Neural cell (in vitro differentiated cells): Measurements from ENCODE around the gene ADAD2. TPM values are rescaled to one million over a fixed set of nuclear protein-coding genes. Genes with fewer than 3 reads are reported as not detected.

Source experiments
- H2AFZ ChIP-seq: fragments of 200-600, 300-800 bp; sonication (generic), shearing (Covaris generic); 2 replicates; pipeline ENCODE4 v1.6.0; 2014; ENCODE audit warnings: low read depth, mild to moderate bottlenecking, antibody characterized with exemption, low read length, moderate library complexity
- H3F3A ChIP-seq: fragments of 200-600 bp; shearing (Covaris generic); 2 replicates; pipeline ENCODE4 v1.6.1; 2016; ENCODE audit warnings: mild to moderate bottlenecking, moderate library complexity, mixed read lengths, antibody characterized with exemption, low read length; ENCODE audit not compliant: insufficient read depth, poor library complexity, severe bottlenecking
- H3K27ac ChIP-seq: fragments of 200-600, 300-800 bp; sonication (generic), shearing (Covaris generic); 2 replicates; pipeline ENCODE4 v1.5.1; 2014; ENCODE audit warnings: mild to moderate bottlenecking, low read length, moderate library complexity
- H3K27me3 ChIP-seq: fragments of 300-800, 200-600 bp; sonication (generic), shearing (Covaris generic); 2 replicates; pipeline ENCODE4 v1.6.0; 2014; ENCODE audit warnings: mild to moderate bottlenecking, low read depth, low read length, moderate library complexity; ENCODE audit not compliant: insufficient read depth
- H3K36me3 ChIP-seq: fragments of 300-800, 200-600 bp; sonication (generic), shearing (Covaris generic); 2 replicates; pipeline ENCODE4 v1.5.1; 2014; ENCODE audit warnings: mild to moderate bottlenecking, antibody characterized with exemption, low read length, moderate library complexity; ENCODE audit not compliant: insufficient read depth
- H3K4me2 ChIP-seq: fragments of 300-800, 200-600 bp; sonication (generic), shearing (Covaris generic); 2 replicates; pipeline ENCODE4 v1.6.0; 2014; ENCODE audit warnings: mild to moderate bottlenecking, low read length
- H3K4me3 ChIP-seq: fragments of 300-800, 200-600 bp; sonication (generic), shearing (Covaris generic); 2 replicates; pipeline ENCODE4 v1.5.1; 2014; ENCODE audit warnings: mild to moderate bottlenecking, low read length, moderate library complexity
- H3K79me2 ChIP-seq: fragments of 200-600 bp; shearing (Covaris generic); replicated peaks from 2 replicates; pipeline ENCODE4 v1.6.0; 2014; ENCODE audit warnings: mild to moderate bottlenecking, low read length, moderate library complexity; ENCODE audit not compliant: insufficient read depth
- H3K9ac ChIP-seq: fragments of 300-800, 200-600 bp; sonication (generic), shearing (Covaris generic); 2 replicates; pipeline ENCODE4 v1.6.1; 2016; ENCODE audit warnings: mild to moderate bottlenecking, low read length, mixed read lengths
- H3K9me2 ChIP-seq: fragments of 200-600 bp; shearing (Covaris generic); 2 replicates; pipeline ENCODE4 v1.6.1; 2016; ENCODE audit warnings: mild to moderate bottlenecking, low read length, mixed read lengths; ENCODE audit not compliant: insufficient read depth
- H3K9me3 ChIP-seq: fragments of 200-600, 300-800 bp; sonication (generic), shearing (Covaris generic); 2 replicates; pipeline ENCODE4 v1.6.1; 2016; ENCODE audit warnings: mild to moderate bottlenecking, mixed run types, low read length, moderate library complexity, mixed read lengths
- H4K20me1 ChIP-seq: fragments of 200-600 bp; shearing (Covaris generic); 2 replicates; pipeline ENCODE4 v1.6.1; 2016; ENCODE audit warnings: mild to moderate bottlenecking, mixed run types; ENCODE audit not compliant: insufficient read depth
- EP300 ChIP-seq: fragments of 450-650 bp; conservative IDR thresholded peaks from 2 replicates; pipeline ENCODE4 v1.6.1; 2014; ENCODE audit warnings: antibody characterized with exemption, mild to moderate bottlenecking, moderate library complexity; ENCODE audit not compliant: poor library complexity, severe bottlenecking
- EZH2 ChIP-seq: fragments of 200-600, 300-800 bp; shearing (Covaris generic), sonication (generic); IDR thresholded peaks from 2 replicates; pipeline ENCODE4 v1.6.1; 2014; ENCODE audit warnings: antibody characterized with exemption, low read length, borderline replicate concordance, mild to moderate bottlenecking; ENCODE audit not compliant: insufficient read depth, poor library complexity, severe bottlenecking
- MXI1 ChIP-seq: fragments of 450-650 bp; conservative IDR thresholded peaks from 2 replicates; pipeline ENCODE4 v1.6.1; 2014; ENCODE audit warnings: antibody characterized with exemption, mild to moderate bottlenecking; ENCODE audit not compliant: poor library complexity, severe bottlenecking
- POLR2AphosphoS5 ChIP-seq: IDR thresholded peaks from 2 replicates; pipeline ENCODE4 v1.6.1; 2012
- RAD21 ChIP-seq: fragments of 450-650 bp; conservative IDR thresholded peaks from 2 replicates; pipeline ENCODE4 v1.6.1; 2014; ENCODE audit warnings: antibody characterized with exemption, mild to moderate bottlenecking, moderate library complexity
- SMC3 ChIP-seq: fragments of 450-650 bp; conservative IDR thresholded peaks from 2 replicates; pipeline ENCODE4 v1.6.1; 2014; ENCODE audit warnings: antibody characterized with exemption, mild to moderate bottlenecking, moderate library complexity; ENCODE audit not compliant: poor library complexity
- TAF1 ChIP-seq: IDR thresholded peaks from 2 replicates; pipeline ENCODE4 v1.6.1; 2012; ENCODE audit warnings: low read depth
- polyA plus RNA-seq: library from polyadenylated mRNA; depleted of rRNA; stranded (reverse); fragments of >200 nt; gene quantifications from 2 replicates; pipeline ENCODE4 v1.2.3, GENCODE V29; 2014
- TF ChIP-seq, protein P1 (sequence below): fragments of 450-650 bp; IDR thresholded peaks from 2 replicates; pipeline ENCODE4 v1.5.1; 2014; ENCODE audit warnings: antibody characterized with exemption, mild to moderate bottlenecking, moderate library complexity; ENCODE audit not compliant: poor library complexity, severe bottlenecking
- TF ChIP-seq, protein P2 (sequence below): IDR thresholded peaks from 2 replicates; pipeline ENCODE4 v1.6.1; 2012; ENCODE audit warnings: borderline replicate concordance

The ADAD2 gene
- polyA plus RNA-seq, 1 donor from 2014 or later = not detected

DNA sequence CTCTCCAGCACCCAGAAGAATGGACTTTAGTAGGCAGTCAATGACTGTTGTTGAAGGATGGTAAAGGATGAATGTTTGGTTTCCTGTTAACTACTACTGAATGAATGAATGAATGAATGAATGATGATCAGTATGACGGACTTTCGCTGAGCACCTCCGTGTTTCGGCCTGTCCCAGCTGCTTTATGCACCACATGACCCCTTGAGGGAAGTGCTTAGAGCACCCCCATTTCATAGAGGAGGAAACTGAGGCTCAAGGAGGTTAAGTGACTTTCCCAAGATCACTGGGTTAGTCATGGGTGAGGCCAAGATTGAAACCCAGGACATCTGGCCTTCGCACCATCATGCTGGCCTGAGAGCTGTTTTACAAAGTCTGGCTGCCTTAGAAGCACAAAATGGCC, 42.0 kb downstream of the ADAD2 start:
- Histone ChIP-seq H4K20me1 (no peaks in the 10 kb centered on the region), H3K4me2 (no peak overlapping the region), H3K27me3 (no peaks in the 10 kb centered on the region), H3K27ac (no peak overlapping the region), H3K36me3 (no peaks in the 10 kb centered on the region), H3F3A (no peaks in the 10 kb centered on the region), H3K4me3 (no peak overlapping the region), H3K79me2 (no peaks in the 10 kb centered on the region), H3K9me2 (no peaks in the 10 kb centered on the region), H3K9ac (no peak overlapping the region), H2AFZ (no peak overlapping the region), H3K9me3 (no peaks in the 10 kb centered on the region)
- TF ChIP-seq SMC3 = no peak
- TF ChIP-seq, protein P1, sequence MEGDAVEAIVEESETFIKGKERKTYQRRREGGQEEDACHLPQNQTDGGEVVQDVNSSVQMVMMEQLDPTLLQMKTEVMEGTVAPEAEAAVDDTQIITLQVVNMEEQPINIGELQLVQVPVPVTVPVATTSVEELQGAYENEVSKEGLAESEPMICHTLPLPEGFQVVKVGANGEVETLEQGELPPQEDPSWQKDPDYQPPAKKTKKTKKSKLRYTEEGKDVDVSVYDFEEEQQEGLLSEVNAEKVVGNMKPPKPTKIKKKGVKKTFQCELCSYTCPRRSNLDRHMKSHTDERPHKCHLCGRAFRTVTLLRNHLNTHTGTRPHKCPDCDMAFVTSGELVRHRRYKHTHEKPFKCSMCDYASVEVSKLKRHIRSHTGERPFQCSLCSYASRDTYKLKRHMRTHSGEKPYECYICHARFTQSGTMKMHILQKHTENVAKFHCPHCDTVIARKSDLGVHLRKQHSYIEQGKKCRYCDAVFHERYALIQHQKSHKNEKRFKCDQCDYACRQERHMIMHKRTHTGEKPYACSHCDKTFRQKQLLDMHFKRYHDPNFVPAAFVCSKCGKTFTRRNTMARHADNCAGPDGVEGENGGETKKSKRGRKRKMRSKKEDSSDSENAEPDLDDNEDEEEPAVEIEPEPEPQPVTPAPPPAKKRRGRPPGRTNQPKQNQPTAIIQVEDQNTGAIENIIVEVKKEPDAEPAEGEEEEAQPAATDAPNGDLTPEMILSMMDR = no peak
- TF ChIP-seq RAD21 = no peak
- no peak for TF ChIP-seq EP300
- TF ChIP-seq, protein P2, sequence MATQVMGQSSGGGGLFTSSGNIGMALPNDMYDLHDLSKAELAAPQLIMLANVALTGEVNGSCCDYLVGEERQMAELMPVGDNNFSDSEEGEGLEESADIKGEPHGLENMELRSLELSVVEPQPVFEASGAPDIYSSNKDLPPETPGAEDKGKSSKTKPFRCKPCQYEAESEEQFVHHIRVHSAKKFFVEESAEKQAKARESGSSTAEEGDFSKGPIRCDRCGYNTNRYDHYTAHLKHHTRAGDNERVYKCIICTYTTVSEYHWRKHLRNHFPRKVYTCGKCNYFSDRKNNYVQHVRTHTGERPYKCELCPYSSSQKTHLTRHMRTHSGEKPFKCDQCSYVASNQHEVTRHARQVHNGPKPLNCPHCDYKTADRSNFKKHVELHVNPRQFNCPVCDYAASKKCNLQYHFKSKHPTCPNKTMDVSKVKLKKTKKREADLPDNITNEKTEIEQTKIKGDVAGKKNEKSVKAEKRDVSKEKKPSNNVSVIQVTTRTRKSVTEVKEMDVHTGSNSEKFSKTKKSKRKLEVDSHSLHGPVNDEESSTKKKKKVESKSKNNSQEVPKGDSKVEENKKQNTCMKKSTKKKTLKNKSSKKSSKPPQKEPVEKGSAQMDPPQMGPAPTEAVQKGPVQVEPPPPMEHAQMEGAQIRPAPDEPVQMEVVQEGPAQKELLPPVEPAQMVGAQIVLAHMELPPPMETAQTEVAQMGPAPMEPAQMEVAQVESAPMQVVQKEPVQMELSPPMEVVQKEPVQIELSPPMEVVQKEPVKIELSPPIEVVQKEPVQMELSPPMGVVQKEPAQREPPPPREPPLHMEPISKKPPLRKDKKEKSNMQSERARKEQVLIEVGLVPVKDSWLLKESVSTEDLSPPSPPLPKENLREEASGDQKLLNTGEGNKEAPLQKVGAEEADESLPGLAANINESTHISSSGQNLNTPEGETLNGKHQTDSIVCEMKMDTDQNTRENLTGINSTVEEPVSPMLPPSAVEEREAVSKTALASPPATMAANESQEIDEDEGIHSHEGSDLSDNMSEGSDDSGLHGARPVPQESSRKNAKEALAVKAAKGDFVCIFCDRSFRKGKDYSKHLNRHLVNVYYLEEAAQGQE = no peak
- no peak for TF ChIP-seq TAF1
- TF ChIP-seq POLR2AphosphoS5 = no peak
- TF ChIP-seq MXI1 = no peak
- no peak for TF ChIP-seq EZH2

DNA sequence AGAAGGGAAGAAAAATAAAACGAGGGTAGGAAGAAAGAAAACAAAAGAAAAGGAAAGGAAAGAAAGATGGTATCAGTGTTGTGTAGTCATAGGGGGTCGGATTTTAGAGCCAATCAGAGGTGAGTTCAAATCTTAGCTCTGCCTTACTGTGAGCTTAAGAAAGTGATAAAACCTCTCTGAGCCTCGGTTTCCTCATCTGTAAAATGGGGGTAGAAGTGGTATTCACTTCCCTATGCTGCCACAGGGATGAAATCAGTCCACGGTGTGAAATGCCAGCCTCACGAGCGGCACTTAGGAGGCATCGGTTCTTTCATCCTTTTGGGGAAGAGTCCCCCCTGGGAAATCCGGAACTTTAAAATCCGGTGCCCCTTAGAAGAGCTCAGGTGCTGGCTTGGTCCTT, 42.8 kb downstream of the ADAD2 start:
- no peaks in the 10 kb centered on the region for H3F3A ChIP-seq
- no peak overlapping the region for H3K4me2 ChIP-seq
- no peaks in the 10 kb centered on the region for H3K9me3 ChIP-seq
- TF ChIP-seq TAF1 (no peak), RAD21 (no peak), MXI1 (no peak), EZH2 (no peak), SMC3 (no peak)
- TF ChIP-seq, protein P2 = no peak
- TF ChIP-seq, protein P1 = no peak
- H2AFZ ChIP-seq = no peak overlapping the region
- H3K4me3 ChIP-seq = no peak overlapping the region
- H3K27me3 ChIP-seq = no peaks in the 10 kb centered on the region
- no peaks in the 10 kb centered on the region for H3K36me3 ChIP-seq
- no peak overlapping the region for H3K27ac ChIP-seq
- H3K9ac ChIP-seq = no peak overlapping the region
- H4K20me1 ChIP-seq = no peaks in the 10 kb centered on the region
- H3K79me2 ChIP-seq = no peaks in the 10 kb centered on the region
- H3K9me2 ChIP-seq = no peaks in the 10 kb centered on the region
